HG02642 (cell line): ENCODE measurements around the gene CACNA1C.

Experiments used
- ATAC-seq: cut with Tn5 transposase; IDR thresholded peaks from one replicate; pipeline ENCODE4 v1.9.1; 2021; ENCODE audit warnings: mild to moderate bottlenecking; ENCODE audit not compliant: unreplicated experiment, poor library complexity

The CACNA1C gene

DNA sequence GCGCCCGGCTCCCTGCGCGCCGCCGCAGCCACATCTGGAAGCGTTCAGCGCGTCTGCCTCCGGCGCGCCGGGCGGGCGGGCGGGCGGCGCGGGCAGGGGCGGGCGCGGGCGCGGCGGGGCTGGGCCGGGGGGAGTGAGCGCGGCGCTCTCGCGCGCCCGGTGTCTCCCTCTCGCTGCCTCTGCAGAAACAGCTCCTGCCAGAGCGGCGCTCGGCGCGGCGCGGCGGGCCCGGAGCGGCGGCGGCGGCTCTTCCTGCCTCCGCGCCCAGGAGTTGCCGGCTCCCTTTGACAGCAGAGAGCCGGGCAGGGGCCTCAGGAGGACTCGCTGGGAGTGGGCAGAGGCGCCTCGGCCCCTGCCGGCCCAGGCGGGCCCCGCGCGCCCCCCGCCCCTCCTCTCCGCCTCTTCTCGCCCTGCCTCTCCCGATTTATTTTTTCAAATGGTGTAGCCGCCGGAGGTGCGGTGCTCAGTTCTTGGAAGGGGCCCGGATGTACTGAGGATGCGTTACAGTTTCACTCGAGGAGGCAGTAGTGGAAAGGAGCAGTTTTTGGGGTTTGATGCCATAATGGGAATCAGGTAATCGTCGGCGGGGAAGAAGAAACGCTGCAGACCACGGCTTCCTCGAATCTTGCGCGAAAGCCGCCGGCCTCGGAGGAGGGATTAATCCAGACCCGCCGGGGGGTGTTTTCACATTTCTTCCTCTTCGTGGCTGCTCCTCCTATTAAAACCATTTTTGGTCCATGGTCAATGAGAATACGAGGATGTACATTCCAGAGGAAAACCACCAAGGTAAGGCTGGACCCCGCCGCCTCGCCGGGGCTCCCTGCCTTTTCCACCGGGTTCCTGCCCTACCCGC is at the start of gene CACNA1C:
CACNA1C (plus strand) TSS at position 162 of the 853 bp plus-strand sequence; CDS start at position 738, 576 bp downstream.
- no peak for ATAC-seq

DNA sequence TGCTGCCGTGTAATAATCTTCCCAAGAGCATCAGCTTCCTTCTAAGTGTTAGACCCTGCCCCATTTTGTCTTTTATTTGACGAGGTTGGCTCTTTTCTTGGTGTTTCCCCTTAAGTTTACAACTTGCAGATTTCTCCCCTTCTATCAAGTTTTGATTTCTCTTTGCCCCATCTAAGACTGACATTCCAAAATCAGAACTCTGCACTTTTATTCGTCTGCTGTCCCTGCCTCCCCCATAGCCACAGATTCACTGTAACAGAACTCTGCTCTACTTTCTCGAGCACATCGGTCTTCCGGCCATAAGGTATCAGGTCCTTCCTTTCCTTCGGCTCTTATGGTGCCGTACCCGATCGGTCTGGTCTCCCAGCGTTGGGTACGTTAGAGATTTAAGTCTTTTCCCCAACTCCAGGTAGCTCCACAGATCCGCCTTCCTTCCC is 49.1 kb upstream of the CACNA1C start:
- ATAC-seq: no peak

DNA sequence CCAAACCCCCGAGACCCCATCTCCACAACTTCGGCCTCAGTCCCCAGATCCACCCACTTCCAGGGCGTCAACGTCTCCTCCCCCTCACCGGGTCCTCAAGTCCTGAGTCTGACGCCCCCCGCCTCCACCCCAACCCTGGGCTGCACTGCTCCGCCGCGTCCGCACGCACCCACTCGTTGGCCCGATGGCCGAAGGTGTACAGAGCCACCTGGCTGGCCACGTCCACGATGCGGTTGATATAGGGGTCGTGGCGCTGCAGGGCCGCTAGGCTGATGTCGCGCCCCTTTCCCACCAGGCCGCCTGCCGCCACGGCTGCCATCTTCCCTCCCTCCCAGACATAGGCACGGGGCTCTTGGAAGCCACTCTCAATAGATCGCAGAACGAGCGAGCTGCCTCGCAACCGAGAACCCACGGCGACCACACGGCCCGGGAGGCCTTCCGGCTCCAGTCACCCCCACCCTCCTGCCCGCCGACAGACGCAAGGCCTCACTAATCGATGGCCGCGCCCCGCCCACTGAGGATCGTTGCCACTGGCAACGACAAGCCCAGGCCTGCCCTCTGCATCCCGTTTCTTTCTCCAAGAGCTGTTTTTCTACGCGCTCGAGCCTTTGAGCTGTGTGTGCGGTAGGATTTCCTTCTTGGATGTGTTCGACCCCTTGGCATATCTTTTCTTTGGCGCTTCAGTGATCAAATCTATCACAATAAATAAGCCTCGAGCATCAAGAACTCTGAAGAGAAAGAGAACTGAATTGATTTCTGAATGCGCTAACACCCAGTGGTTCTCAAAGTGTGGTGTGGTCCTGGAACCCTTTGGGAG is 48.5 kb upstream of the CACNA1C start, which contains the start of gene DCP1B:
DCP1B (minus strand) TSS at position 345 of the 817 bp plus-strand sequence; CDS start at position 319, 26 bp downstream.
- ATAC-seq: peak; percentile 99

DNA sequence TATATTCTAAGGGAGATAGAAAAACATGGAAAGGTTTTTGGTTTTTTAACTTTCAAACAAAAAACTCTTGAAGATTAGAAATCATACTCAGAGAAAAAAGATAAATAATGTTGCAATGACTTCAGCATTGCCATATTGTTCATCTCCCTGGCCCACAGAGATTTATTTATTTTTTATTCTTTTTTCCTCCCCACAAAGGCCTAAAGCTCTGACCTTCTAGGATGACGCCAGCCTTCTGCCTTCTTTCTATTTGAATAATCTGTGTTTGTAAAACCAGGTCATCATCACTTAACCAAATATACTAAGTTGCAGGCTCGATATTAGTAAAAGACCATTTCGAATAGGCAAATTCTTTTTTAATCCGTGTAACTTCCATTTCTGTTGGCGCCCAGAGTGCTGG is 44.1 kb upstream of the CACNA1C start:
- no peak for ATAC-seq

DNA sequence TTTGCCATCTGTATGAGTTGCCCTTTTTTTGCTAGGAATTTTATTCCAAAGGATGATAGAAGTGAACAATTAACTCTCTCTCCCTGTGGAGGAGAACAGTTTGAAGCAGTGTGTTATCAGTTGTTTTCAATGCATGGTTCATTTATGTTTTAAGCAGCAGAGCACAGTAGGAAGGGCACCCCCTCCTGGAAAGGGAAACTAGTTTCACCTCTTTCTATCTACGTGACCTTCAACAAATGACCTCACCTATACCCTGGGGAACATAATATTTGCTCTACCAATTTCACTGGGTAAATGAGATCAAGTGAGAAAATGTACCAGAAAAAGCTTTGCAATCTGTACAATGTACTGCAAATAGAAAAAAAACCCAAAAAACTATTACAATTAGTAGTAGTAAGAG is 43.2 kb upstream of the CACNA1C start:
- no peak for ATAC-seq

DNA sequence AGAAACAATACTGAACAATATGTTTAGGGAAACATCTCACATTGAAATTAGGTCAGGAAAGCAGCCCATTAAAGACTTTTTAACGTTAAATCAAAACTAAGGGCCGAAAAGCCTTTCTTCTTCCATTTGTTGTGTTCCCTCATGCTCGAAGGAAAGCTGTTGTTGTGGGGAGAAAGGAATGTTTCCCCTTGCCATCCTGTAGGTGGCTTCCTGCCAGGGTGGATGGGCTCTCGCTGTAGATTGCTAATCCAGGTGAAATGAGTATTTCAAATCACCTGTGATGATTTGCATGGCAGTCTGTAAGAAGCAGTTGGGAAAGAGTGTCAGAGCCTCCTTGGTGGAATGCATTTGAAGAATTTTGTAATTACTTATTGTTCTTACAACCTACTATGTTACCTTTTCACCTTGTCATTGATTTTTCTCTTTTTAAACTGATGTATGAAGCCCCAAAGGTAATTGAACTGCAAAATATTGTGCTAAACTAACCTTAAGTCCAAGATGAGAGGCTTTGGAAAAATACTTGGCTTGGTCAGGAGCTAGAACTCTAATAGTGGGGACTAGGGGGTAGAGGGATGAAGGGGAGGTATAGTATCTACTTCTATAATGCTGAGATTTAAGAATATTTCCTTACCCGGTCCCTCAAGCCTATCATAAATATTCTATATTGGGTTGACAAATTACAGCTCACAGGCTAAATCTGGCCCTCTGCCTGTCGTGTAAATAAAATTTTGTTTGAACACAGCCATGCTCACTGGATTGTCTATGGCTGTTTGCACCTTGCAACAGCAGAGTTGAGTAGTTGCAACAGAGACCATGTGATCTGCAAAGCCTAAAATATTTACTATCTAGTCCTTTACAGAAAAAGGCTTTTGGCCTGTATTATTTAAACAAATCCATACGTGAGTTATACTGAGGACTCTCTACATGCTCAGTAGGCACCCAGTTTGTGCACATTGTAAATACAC is 40.9 kb upstream of the CACNA1C start:
- no peak for ATAC-seq

DNA sequence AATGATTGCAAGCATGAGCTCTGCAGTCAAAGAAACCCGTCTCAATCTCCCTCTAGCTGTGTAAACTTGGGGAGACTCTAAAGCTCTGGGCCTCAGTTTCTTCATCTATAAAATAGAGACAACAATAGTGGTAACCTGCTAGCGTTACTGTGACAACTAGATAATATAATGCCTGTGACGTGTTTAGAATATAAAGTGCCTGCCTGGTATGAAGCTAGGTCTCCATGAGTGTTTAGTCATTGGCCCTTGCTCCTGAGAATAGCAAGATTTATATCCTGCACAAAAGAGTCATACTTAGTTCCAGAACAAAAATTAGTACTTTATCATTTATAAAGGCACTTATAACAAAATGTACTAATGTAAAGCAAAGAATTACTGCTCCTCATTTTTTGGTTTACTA is 39.7 kb upstream of the CACNA1C start:
- ATAC-seq: no peak

DNA sequence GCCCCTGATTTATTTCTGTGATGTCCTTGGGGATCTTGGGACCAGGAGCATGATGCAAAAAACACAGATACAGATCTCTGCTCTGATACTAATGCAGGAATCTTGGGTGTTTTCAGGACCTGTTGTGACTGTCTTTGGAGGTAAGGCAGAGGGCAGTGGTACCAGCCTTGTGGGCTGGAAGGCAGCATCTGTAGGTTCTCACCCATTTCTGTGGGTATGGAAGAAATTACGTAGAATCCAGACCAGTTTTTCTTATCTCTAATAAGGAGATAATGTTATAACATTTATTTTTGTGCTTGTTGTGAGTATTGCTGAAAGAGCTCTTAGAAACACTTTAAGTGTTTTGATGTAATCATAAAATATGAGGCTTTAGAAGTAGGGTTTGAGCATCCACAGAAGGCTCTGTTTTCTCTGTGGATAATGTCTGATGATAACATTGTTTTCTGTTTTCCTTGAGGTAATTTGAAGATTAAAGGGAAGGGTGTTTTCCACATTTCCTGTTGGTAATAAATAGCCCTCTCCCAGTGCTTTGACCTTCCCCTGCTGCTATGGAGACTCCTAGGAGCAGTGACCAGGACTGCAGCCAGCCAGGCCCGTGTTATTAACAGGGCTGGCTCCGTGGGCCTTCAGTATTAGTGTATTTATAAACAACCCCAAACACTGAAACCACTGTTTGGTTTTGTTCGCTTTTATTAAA is 39.1 kb upstream of the CACNA1C start:
- no peak for ATAC-seq

DNA sequence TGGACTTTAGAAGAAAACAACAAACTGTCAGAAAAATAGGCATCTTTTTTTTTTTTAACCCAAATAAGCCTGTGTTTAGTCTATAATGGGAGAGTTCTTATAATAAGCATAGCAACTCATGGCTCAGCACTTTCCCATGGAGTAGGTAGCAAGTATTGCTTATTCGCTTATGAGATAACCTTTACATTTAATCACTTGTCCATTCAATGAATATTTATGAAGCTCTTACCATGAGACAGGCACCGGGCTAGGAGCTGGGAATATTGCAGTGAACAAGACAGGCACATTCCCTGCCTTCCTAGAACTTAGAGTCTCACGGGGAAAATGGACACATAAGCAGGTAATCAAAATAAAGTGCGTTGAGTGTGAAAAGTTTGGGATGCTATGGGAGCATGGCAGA is 38.6 kb upstream of the CACNA1C start:
- ATAC-seq: no peak

DNA sequence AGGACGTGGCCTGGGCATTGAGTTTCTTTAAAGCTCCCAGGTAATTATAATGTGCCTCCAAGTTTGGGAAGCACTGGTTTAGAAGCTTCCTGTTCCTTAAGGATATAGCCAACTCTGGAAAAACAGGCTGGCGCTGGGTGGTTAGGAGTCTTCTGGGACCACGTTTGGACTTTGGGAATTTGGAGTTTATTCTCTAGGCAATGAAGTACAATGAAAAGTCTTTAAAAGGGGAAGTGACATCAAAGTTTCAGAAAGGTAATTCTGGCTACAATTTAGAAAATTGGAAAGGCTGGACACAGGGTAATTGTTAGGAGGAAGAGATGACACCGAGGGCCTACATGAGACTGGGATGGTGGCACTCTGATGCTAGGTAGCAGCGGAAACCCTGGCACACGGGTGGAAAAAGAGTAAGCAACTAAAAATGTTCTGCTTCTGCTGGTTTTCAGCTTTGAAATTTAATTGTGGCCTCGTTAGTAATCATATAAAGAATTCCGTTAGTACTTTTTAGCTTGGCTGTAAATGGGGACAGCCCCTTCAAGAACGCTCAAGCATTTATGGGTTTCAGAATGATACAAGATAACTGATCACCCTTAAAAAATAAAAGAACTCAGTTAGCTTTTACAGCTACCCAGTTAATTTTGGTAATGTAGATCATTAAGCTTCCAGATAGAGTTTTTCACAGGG is 35.8 kb upstream of the CACNA1C start:
- ATAC-seq: no peak

DNA sequence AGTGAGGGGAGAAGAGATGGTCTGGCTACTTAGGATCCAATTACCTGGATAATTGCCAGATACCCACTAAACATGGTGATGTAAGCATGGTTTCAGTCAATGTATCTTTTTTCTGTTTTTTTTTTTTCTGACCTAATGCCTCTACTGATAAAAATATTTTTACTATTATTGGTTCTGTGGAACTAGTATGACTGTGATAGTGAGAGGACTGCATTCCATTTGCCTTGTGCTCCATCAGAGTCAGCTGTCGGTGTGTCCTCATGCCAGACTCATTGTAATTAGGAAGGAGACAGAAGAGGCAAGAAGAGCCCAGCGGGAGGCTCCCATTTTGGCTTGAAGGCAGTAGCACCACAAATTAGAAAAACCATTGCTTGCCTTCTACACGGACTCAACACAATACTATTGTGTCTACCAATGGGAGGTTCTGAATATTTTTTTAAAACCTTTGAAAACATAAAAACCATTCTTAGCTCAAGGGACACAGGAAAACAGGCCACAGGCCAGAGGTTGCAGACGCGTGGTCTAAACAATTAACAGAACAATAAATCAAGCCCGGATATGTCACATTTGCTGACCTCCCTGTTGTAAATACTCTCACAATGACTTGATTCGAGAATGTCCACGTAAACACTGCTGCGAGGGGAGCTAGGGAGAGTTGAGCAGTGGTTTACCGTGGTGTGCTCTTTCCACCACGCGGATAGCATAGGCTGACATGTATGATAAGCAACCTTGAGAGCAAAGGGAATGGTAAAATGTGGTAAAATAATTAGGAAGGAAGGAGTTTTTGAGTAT is 35.0 kb upstream of the CACNA1C start:
- no peak for ATAC-seq

DNA sequence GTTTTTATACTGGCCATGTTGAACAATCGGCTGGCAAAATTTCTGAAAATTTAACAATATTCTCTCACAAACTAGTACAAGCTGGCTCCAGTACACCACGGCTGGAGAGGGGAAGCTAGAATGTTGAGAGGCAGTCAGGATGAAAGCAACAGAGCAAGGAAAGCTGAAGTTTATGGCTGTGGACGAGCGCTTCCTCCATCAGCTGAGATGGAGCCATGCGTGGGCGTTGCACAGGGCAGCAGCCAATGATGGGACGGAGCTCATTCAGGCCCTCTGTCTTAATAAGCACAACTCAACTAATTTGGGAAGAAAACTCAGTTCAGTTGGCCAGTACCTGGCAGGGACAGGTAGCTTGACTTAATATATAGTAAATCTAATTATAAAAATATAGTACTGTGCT is 34.4 kb upstream of the CACNA1C start:
- no peak for ATAC-seq

DNA sequence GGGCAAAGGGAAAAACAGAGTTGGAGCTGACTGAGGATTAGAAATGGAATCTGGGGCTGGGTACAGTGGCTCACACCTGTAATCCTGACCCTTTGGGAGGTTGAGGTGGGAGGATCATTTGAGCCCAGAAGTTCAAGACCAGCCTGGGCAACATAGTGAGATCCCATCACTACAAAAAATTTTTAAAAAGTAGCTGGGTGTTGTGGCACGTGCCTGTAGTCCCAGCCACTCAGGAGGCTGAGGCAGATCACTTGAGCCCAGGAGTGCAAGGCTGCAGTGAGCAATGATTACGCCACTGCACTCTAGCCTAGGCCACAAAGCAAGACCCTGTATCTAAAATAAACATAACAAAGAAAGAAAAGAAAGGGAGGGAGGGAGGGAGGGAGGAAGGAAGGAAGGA is 33.7 kb upstream of the CACNA1C start:
- no peak for ATAC-seq

DNA sequence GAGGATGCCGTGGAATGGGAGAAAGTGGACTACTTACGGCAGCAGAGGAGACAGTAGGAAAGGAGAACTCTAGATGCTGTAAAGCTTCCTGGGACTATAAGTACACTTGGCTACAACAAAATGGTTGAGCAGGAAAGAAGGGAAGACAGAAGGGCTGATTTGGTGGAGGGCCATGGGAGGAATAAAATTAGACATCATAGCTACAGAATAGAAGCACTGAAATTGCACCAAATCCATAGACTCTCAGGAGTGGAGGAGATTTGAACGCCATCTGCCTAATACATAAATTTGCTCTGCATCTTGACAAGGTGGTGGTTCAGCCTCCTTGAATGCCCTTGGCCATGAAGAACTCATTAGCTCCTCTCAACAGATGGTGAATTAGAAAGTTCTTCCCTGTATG is 32.3 kb upstream of the CACNA1C start:
- ATAC-seq: no peak

DNA sequence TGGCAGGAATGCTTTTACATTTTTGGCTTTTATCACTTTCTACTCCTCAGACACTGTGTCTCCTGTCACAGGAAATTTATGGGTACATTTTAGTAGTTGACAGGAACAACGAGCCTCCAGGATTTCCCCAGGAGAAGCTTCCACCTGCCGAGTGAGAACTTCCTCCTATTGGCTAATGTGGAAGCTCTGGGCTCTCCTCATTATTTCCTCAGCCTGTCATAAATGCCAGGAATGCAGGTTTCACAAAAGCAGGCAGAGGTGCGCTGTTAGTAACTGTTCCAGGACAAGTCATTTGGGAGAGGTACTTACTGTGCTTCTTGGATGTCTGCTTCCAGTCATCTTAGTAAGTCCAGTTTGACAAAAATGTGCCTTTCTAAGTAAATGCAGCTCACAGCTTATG is 29.4 kb upstream of the CACNA1C start:
- no peak for ATAC-seq

DNA sequence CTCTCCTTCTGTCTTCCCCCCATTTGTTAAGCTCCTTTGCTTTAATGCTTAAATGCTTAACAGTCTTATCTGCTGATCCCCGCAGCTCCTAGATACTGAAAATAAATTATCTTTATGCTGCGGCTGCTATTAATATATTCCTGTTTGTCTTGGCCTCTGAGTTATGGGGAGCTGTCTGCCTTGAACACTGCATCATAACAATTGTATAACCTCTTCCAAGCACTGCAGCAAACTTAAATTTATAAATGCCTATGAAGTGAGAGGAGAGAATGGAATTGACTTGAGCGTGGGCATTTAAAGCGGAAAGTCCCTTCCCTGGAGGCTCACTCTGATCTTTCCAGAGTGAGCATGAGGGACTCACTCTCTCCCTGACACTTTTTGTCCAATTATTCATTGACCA is 25.4 kb upstream of the CACNA1C start:
- ATAC-seq: no peak

DNA sequence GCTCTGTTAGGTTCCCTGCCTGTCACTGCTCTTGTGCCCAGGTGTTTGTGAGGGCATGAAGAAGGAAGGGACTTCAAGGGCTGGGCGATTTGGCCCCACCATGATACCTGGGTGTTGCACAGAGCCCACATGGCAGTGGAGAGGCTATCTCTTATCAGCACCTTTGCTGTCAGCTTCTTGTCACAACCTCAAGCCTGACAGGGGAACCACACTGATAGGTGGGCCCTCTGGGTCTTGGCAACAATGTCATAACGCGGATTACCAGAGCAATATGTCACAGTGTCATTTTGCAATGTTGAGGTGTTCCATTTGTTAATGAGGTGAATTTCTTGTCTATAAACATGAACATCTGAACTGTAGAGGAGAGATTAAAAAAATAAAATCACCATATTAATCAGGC is 22.9 kb upstream of the CACNA1C start:
- ATAC-seq: no peak

DNA sequence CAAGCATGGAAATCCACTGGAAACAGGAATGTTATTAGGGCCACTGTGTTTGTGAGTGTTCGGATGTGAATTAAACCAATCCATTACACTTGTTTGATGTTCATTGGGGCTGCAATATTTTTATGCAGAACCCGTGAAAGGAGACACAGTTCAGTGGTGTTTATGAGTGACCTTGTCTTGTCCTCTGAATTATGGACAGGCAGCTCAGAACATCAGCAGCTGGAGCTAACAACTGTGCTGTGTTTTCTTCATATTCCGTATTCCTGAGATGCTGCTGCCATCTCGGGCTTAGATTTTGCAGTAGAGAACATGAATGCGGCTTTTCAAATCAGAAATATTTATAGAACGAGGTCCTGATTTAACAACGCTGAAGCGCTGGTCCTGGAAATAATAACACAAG is 20.3 kb upstream of the CACNA1C start:
- ATAC-seq: no peak
